ENCODE data around the gene TXNDC5. TPM values are rescaled to one million over a fixed set of nuclear protein-coding genes. Genes with fewer than 3 reads are reported as not detected.

TXNDC5 gene
- total RNA-seq, 1 donor from 2014 or later, result 71.6 TPM

DNA sequence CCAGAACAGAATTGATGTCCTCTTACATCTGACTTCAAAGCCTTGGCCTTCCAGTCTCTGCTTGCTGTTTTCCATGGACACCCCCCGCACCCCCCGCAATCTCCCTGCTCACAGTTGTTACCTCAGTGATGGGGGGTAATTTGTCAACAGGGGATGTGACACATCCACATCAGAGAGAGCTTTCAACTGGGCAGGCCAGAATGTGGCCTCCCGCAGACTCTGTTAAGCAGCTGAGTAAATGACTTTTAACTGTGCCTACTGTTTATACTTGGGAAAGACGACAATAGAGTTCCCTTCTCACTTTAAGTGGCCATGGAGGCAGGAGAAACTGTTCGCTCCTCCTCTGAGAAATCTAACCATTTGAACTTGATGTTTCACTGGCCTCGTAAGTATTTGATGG, 51.0 kb downstream of the TXNDC5 start:
- Mint-ChIP-seq H3K36me3 (ENCODE audit: insufficient read depth) (no peaks in the 10 kb centered on the region), H3K4me3 (ENCODE audit: low read depth) (no peak overlapping the region)

DNA sequence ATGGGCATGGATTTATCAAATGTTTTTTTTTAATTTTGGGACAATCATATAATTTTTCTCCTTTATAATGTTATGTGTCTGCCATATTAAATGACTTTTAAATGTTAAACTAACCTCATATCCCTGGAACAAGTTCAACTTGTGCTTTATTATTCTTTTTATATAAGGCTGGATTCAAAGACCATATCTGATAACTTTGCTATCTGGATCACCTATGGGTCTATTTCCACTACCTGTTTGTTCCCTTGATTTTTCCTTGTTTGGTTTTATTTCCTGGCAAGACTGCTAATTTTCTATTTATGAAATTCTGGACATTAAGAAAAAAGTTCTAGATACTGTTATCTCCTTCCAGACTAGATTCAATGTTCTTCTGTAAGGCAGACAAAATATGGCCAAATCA, 58.8 kb downstream of the TXNDC5 start:
- Mint-ChIP-seq H3K9me3 (ENCODE audit: low read depth) (peaks cover 20% of the 10 kb centered on the region), H3K36me3 (ENCODE audit: insufficient read depth) (peaks cover 5% of the 10 kb centered on the region), H3K27ac (no peak overlapping the region), H3K4me1 (ENCODE audit: low read depth) (no peaks in the 10 kb centered on the region), H3K4me3 (ENCODE audit: low read depth) (no peak overlapping the region), H3K27me3 (no peaks in the 10 kb centered on the region)
- no peak for TF ChIP-seq CTCF (IDR thresholded peaks at IDR 0.05; ENCODE audit: unreplicated experiment)
- no peak for DNase-seq (ENCODE audit: low spot score, unreplicated experiment)

More for the DNA sequence above, 51.0 kb downstream of the TXNDC5 start:
- Mint-ChIP-seq H3K9me3 (ENCODE audit: low read depth) (peaks cover 5% of the 10 kb centered on the region), H3K4me1 (ENCODE audit: low read depth) (no peaks in the 10 kb centered on the region), H3K27ac (no peak overlapping the region), H3K27me3 (peaks cover 10% of the 10 kb centered on the region)
- TF ChIP-seq CTCF (IDR thresholded peaks at IDR 0.05; ENCODE audit: unreplicated experiment), result no peak
- no peak for DNase-seq (ENCODE audit: low spot score, unreplicated experiment)

DNA sequence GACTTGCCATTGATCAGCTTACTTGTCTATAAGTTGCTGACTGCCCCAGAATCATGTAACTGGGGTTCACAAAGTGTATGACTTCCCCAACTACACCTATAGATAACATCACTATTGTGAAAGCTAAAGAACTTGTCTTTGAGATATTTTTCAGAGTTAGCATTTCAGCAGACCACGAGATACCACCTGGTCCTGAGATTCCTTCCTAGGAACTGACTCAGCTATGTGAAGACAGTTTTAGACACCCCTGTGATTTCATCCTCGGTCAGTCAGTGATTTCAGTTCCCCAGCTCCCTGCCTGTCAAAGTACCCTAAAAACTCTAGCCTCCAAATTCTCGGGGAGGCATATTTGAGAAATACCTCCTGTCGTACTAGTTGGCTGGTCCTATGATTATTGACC, 62.4 kb downstream of the TXNDC5 start:
- no peak overlapping the region for H3K27ac Mint-ChIP-seq
- H3K36me3 Mint-ChIP-seq (ENCODE audit: insufficient read depth), result peaks cover 5% of the 10 kb centered on the region
- H3K4me3 Mint-ChIP-seq (ENCODE audit: low read depth), result no peak overlapping the region
- no peak for TF ChIP-seq CTCF (IDR thresholded peaks at IDR 0.05; ENCODE audit: unreplicated experiment)
- no peak for DNase-seq (ENCODE audit: low spot score, unreplicated experiment)
- no peaks in the 10 kb centered on the region for H3K27me3 Mint-ChIP-seq
- H3K4me1 Mint-ChIP-seq (ENCODE audit: low read depth), result peaks cover 12% of the 10 kb centered on the region
- H3K9me3 Mint-ChIP-seq (ENCODE audit: low read depth), result peaks cover 19% of the 10 kb centered on the region

GRCh38 chr6:7846966-7847818, 63.4 kb downstream of the TXNDC5 start:
- Mint-ChIP-seq H3K9me3 (ENCODE audit: low read depth) (peaks cover 11% of the 10 kb centered on the region), H3K36me3 (ENCODE audit: insufficient read depth) (peaks cover 4% of the 10 kb centered on the region), H3K4me1 (ENCODE audit: low read depth) (peaks cover 12% of the 10 kb centered on the region), H3K27ac (no peak overlapping the region), H3K4me3 (ENCODE audit: low read depth) (no peak overlapping the region), H3K27me3 (no peaks in the 10 kb centered on the region)
- no peak for TF ChIP-seq CTCF (IDR thresholded peaks at IDR 0.05; ENCODE audit: unreplicated experiment)
- DNase-seq (ENCODE audit: low spot score, unreplicated experiment), result no peak

- no peak for TF ChIP-seq CTCF (IDR thresholded peaks at IDR 0.05; ENCODE audit: unreplicated experiment)
- no peak overlapping the region for H3K4me3 Mint-ChIP-seq (ENCODE audit: low read depth)
- H3K9me3 Mint-ChIP-seq (ENCODE audit: low read depth), result no peaks in the 10 kb centered on the region
- no peaks in the 10 kb centered on the region for H3K36me3 Mint-ChIP-seq (ENCODE audit: insufficient read depth)
- no peak overlapping the region for H3K27ac Mint-ChIP-seq
- H3K4me1 Mint-ChIP-seq (ENCODE audit: low read depth), result peaks cover 12% of the 10 kb centered on the region
- DNase-seq (ENCODE audit: low spot score, unreplicated experiment), result no peak
- H3K27me3 Mint-ChIP-seq, result peaks cover 3% of the 10 kb centered on the region
Measured at GRCh38 chr6:7841781-7842468, 68.7 kb downstream of the TXNDC5 start.
